ENCODE results near the gene C16orf92. TPM values are rescaled to one million over a fixed set of nuclear protein-coding genes. Genes with fewer than 3 reads are reported as not detected.

The C16orf92 gene
- total and polyA plus RNA-seq, 2 of the 8 experiments (the other 6 are each of a cell fraction or from before 2014, with no cell fraction given): not detected

DNA sequence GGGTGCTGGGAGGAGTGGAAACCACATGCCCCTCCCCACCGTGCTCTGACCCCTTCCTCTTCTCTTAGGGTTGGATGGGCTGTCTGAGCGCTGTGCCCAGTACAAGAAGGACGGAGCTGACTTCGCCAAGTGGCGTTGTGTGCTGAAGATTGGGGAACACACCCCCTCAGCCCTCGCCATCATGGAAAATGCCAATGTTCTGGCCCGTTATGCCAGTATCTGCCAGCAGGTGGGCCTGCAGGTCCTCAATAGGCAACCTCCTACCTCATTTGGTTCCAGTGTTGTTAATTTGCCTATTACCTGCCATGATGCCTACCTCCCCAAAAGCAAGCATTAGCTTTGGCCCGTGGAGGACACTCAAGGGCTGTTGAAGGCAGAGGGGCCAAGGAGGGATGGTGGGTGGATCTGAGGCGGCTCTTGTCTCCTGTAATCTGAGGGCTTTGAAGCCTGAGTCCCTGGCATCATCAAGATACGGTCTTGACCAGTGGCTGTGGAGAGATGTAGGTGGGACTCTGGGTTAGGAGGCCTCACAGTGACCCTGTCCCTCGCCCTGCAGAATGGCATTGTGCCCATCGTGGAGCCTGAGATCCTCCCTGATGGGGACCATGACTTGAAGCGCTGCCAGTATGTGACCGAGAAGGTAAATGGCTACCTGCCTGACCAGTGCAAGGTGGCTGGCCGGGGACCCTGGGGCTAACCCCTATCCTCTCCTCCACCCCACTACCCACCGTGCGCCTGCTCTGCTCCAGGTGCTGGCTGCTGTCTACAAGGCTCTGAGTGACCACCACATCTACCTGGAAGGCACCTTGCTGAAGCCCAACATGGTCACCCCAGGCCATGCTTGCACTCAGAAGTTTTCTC is 46.0 kb downstream of the C16orf92 start (continued):
- TF ChIP-seq, protein P1, sequence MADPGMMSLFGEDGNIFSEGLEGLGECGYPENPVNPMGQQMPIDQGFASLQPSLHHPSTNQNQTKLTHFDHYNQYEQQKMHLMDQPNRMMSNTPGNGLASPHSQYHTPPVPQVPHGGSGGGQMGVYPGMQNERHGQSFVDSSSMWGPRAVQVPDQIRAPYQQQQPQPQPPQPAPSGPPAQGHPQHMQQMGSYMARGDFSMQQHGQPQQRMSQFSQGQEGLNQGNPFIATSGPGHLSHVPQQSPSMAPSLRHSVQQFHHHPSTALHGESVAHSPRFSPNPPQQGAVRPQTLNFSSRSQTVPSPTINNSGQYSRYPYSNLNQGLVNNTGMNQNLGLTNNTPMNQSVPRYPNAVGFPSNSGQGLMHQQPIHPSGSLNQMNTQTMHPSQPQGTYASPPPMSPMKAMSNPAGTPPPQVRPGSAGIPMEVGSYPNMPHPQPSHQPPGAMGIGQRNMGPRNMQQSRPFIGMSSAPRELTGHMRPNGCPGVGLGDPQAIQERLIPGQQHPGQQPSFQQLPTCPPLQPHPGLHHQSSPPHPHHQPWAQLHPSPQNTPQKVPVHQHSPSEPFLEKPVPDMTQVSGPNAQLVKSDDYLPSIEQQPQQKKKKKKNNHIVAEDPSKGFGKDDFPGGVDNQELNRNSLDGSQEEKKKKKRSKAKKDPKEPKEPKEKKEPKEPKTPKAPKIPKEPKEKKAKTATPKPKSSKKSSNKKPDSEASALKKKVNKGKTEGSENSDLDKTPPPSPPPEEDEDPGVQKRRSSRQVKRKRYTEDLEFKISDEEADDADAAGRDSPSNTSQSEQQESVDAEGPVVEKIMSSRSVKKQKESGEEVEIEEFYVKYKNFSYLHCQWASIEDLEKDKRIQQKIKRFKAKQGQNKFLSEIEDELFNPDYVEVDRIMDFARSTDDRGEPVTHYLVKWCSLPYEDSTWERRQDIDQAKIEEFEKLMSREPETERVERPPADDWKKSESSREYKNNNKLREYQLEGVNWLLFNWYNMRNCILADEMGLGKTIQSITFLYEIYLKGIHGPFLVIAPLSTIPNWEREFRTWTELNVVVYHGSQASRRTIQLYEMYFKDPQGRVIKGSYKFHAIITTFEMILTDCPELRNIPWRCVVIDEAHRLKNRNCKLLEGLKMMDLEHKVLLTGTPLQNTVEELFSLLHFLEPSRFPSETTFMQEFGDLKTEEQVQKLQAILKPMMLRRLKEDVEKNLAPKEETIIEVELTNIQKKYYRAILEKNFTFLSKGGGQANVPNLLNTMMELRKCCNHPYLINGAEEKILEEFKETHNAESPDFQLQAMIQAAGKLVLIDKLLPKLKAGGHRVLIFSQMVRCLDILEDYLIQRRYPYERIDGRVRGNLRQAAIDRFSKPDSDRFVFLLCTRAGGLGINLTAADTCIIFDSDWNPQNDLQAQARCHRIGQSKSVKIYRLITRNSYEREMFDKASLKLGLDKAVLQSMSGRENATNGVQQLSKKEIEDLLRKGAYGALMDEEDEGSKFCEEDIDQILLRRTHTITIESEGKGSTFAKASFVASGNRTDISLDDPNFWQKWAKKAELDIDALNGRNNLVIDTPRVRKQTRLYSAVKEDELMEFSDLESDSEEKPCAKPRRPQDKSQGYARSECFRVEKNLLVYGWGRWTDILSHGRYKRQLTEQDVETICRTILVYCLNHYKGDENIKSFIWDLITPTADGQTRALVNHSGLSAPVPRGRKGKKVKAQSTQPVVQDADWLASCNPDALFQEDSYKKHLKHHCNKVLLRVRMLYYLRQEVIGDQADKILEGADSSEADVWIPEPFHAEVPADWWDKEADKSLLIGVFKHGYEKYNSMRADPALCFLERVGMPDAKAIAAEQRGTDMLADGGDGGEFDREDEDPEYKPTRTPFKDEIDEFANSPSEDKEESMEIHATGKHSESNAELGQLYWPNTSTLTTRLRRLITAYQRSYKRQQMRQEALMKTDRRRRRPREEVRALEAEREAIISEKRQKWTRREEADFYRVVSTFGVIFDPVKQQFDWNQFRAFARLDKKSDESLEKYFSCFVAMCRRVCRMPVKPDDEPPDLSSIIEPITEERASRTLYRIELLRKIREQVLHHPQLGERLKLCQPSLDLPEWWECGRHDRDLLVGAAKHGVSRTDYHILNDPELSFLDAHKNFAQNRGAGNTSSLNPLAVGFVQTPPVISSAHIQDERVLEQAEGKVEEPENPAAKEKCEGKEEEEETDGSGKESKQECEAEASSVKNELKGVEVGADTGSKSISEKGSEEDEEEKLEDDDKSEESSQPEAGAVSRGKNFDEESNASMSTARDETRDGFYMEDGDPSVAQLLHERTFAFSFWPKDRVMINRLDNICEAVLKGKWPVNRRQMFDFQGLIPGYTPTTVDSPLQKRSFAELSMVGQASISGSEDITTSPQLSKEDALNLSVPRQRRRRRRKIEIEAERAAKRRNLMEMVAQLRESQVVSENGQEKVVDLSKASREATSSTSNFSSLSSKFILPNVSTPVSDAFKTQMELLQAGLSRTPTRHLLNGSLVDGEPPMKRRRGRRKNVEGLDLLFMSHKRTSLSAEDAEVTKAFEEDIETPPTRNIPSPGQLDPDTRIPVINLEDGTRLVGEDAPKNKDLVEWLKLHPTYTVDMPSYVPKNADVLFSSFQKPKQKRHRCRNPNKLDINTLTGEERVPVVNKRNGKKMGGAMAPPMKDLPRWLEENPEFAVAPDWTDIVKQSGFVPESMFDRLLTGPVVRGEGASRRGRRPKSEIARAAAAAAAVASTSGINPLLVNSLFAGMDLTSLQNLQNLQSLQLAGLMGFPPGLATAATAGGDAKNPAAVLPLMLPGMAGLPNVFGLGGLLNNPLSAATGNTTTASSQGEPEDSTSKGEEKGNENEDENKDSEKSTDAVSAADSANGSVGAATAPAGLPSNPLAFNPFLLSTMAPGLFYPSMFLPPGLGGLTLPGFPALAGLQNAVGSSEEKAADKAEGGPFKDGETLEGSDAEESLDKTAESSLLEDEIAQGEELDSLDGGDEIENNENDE (IDR thresholded peaks at IDR 0.05; ENCODE audit: insufficient replicate concordance, low read length): no peak
- no peak for TF ChIP-seq RFX5 (IDR thresholded peaks at IDR 0.05; ENCODE audit: borderline replicate concordance, low read depth, low read length)
- no peak for TF ChIP-seq ZNF274 (IDR thresholded peaks at IDR 0.05; ENCODE audit: borderline replicate concordance, extremely low read depth, low read length)
- no peak for TF ChIP-seq TAF7 (optimal IDR thresholded peaks at IDR 0.05; ENCODE audit: borderline replicate concordance, low read depth, low read length)
- TF ChIP-seq BCL11A (IDR thresholded peaks at IDR 0.05; ENCODE audit: low read depth in 2 of 2, low read length in 2 of 2): no peak
- TF ChIP-seq CBX5 (IDR thresholded peaks at IDR 0.05; ENCODE audit: low read depth, low read length): no peak
- no peak for TF ChIP-seq CHD1 (IDR thresholded peaks at IDR 0.05; ENCODE audit: low read depth, low read length)
- peak; percentile 51; the same call in 1 of the 2 replicates for TF ChIP-seq SP1 (IDR thresholded peaks at IDR 0.05; ENCODE audit: low read depth, low read length)
- no peak for TF ChIP-seq SAP30 (IDR thresholded peaks at IDR 0.05; ENCODE audit: insufficient read depth, insufficient replicate concordance, low read length)

Data from H1 (cell line).